Karpas-422 (cell line): Measurements from ENCODE around the gene SYCP2. TPM values are rescaled to one million over a fixed set of nuclear protein-coding genes. Genes with fewer than 3 reads are reported as not detected.

ENCODE experiments used
- DNase-seq: peaks from one replicate; pipeline ENCODE4 v3.0.0-alpha.2; 2015
- H2AFZ ChIP-seq: fragments of 200-600 bp; sonication (generic); 2 replicates; pipeline ENCODE4 v1.6.1; 2014; ENCODE audit warnings: antibody characterized with exemption, low read length, mixed read lengths
- H3K27ac ChIP-seq: fragments of 200-600 bp; sonication (generic); 2 replicates; pipeline ENCODE4 v1.5.1; 2014; ENCODE audit warnings: mild to moderate bottlenecking, low read length, moderate library complexity
- H3K27me3 ChIP-seq: fragments of 200-600 bp; sonication (generic); 2 replicates; pipeline ENCODE4 v1.6.1; 2014; ENCODE audit warnings: low read length, mixed read lengths
- H3K36me3 ChIP-seq: fragments of 200-600 bp; sonication (generic); 2 replicates; pipeline ENCODE4 v1.6.1; 2014; ENCODE audit warnings: low read length, mixed read lengths; ENCODE audit not compliant: insufficient read depth
- H3K4me1 ChIP-seq: fragments of 200-600 bp; sonication (generic); 2 replicates; pipeline ENCODE4 v1.6.1; 2014; ENCODE audit warnings: mild to moderate bottlenecking, low read length, mixed read lengths
- H3K4me2 ChIP-seq: fragments of 200-600 bp; sonication (generic); 2 replicates; pipeline ENCODE4 v1.6.1; 2014; ENCODE audit warnings: low read length, low read depth, mild to moderate bottlenecking; ENCODE audit not compliant: poor library complexity, severe bottlenecking
- H3K4me3 ChIP-seq: fragments of 200-600 bp; sonication (generic); 2 replicates; pipeline ENCODE4 v1.5.1; 2014; ENCODE audit warnings: mild to moderate bottlenecking, antibody characterized with exemption, low read length, mixed read lengths
- H3K79me2 ChIP-seq: fragments of 200-600 bp; sonication (generic); 2 replicates; pipeline ENCODE4 v1.6.1; 2014; ENCODE audit warnings: mild to moderate bottlenecking, low read length, mixed read lengths
- H3K9ac ChIP-seq: fragments of 200-600 bp; sonication (generic); 2 replicates; pipeline ENCODE4 v1.6.0; 2014; ENCODE audit warnings: low read length
- H3K9me2 ChIP-seq: fragments of 200-600 bp; sonication (generic), shearing (Covaris generic); replicated peaks from 2 replicates; pipeline ENCODE4 v1.6.0; 2014; ENCODE audit warnings: mild to moderate bottlenecking, low read length, moderate library complexity; ENCODE audit not compliant: insufficient read depth
- H3K9me3 ChIP-seq: fragments of 300-700, 200-600 bp; sonication (generic); 2 replicates; pipeline ENCODE4 v1.6.1; 2014; ENCODE audit warnings: low read length, mixed read lengths
- H4K20me1 ChIP-seq: fragments of 200-600 bp; sonication (generic); 2 replicates; pipeline ENCODE4 v1.6.1; 2014; ENCODE audit warnings: mild to moderate bottlenecking, antibody characterized with exemption, low read length, low read depth; ENCODE audit not compliant: insufficient read depth
- total RNA-seq: library from RNA; depleted of rRNA; stranded (reverse); fragments of >200 nt; shearing (Covaris generic); gene quantifications from 2 replicates; pipeline ENCODE4 v1.2.3, GENCODE V29; 2014; ENCODE audit warnings: low replicate concordance

Gene SYCP2
- total RNA-seq, 1 experiment from 2014 or later, result 6.6 TPM

DNA sequence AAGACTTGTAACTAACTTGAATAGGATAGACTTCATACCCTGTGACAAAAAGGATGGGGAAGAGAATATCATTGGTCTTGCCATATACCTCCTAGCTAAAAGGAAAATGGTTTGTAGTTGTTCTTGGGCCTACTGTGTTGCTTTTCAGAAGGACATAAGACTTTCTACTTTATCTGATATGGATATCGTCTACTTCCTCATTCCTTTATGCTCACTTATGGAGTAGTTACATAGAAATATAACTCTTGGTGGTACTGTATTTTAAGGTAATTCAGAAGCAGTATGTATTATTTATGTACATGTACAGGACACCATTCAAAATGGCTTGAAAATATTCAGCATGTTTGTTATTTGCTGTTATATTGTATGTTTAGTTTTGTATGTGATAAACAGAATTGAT lies 14.8 kb upstream of the SYCP2 start:
- Histone ChIP-seq H3K27me3 (no peaks in the 10 kb centered on the region), H3K4me3 (no peak overlapping the region), H3K27ac (peak overlapping the region; percentile 35; the same call in 1 of the 2 replicates), H3K36me3 (peaks cover 11% of the 10 kb centered on the region; the same call in 1 of the 2 replicates), H3K4me1 (peaks cover 32% of the 10 kb centered on the region), H3K9me3 (no peaks in the 10 kb centered on the region), H3K79me2 (0 out of 2 replicates have a peak, but pooled peaks cover 5% of the 10 kb centered on the region), H3K4me2 (no peak overlapping the region), H3K9ac (no peak overlapping the region), H2AFZ (no peak overlapping the region), H4K20me1 (no peaks in the 10 kb centered on the region), H3K9me2 (no peaks in the 10 kb centered on the region)
- no peak for DNase-seq

DNA sequence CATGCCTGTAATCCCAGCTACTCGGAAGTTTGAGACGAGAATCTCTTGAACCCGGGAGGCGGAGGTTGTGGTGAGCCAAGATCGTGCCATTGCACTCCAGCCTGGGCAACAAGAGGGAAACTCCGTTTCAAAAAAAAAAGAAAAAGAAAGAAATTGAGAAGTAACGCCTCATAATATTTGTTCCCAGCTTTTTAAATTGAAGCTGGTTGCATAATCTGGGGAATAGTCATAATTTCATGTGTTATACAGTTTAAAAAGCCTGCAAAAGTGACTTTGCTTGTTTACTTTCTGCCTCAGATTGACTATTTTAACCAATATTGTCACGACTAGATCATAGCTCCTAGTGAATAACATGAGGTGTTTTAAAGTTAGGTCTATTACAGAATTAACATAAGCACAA lies 13.9 kb upstream of the SYCP2 start:
- Histone ChIP-seq H2AFZ (no peak overlapping the region), H3K79me2 (peaks cover 6% of the 10 kb centered on the region), H3K27ac (no peak overlapping the region), H4K20me1 (no peaks in the 10 kb centered on the region), H3K9me2 (no peaks in the 10 kb centered on the region), H3K4me3 (no peak overlapping the region), H3K4me2 (no peak overlapping the region), H3K27me3 (no peaks in the 10 kb centered on the region), H3K36me3 (peaks cover 20% of the 10 kb centered on the region; the same call in 1 of the 2 replicates), H3K9me3 (no peaks in the 10 kb centered on the region), H3K9ac (no peak overlapping the region), H3K4me1 (peaks cover 33% of the 10 kb centered on the region)
- DNase-seq, result no peak

DNA sequence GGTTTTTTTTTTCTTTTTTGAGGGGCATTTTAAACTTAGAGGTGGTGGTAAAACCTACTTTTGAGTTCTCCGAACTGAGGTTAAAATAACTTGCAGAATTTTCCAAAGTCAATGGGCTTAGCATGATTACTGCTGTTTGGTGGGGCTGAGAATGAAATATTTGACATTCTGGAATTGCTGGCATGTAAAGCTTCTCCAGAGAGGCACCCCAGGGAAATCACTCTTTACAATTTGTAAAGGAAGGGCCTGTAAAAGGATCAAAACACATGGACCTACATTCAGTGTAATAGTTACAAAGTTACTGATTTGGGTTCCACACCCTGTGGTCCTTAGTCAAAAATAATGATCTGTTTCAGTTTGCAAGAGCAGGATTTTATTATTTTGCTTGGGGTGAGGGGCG lies 12.3 kb upstream of the SYCP2 start:
- Histone ChIP-seq H3K27ac (no peak overlapping the region), H3K9ac (no peak overlapping the region), H3K4me1 (peaks cover 44% of the 10 kb centered on the region), H3K36me3 (peaks cover 24% of the 10 kb centered on the region; the same call in 1 of the 2 replicates), H3K9me3 (no peaks in the 10 kb centered on the region), H3K4me2 (no peak overlapping the region), H2AFZ (no peak overlapping the region), H3K4me3 (no peak overlapping the region), H3K9me2 (no peaks in the 10 kb centered on the region), H3K27me3 (no peaks in the 10 kb centered on the region), H3K79me2 (peaks cover 21% of the 10 kb centered on the region), H4K20me1 (no peaks in the 10 kb centered on the region)
- DNase-seq, result no peak

DNA sequence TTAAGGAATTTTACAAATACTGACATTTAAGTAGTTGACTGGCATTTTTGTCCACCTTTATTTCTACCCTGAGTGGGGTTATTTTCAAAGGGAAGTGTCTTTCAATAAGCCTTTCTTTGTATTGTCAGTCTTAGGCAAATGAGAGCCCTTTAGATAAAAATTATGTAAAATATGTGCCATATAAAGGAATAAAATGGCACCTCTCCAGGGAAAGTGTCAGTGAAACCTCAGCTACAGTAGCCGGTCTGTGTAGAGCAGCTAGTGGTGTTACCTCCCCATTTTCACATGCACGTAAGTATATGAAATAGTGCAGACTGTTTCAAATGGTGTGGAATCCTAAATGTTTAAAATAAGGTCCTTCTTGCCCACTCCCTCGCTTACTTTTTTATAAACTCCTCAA lies 11.7 kb upstream of the SYCP2 start:
- peak overlapping the region; percentile 18 for H3K4me2 ChIP-seq
- no peak overlapping the region for H3K4me3 ChIP-seq
- no peaks in the 10 kb centered on the region for H3K9me3 ChIP-seq
- DNase-seq, result no peak
- no peak overlapping the region for H3K9ac ChIP-seq
- H3K9me2 ChIP-seq, result no peaks in the 10 kb centered on the region
- no peaks in the 10 kb centered on the region for H4K20me1 ChIP-seq
- H3K36me3 ChIP-seq, result peaks cover 24% of the 10 kb centered on the region; the same call in 1 of the 2 replicates
- H3K79me2 ChIP-seq, result peaks cover 21% of the 10 kb centered on the region
- no peaks in the 10 kb centered on the region for H3K27me3 ChIP-seq
- H3K27ac ChIP-seq, result no peak overlapping the region
- peaks cover 44% of the 10 kb centered on the region for H3K4me1 ChIP-seq
- no peak overlapping the region for H2AFZ ChIP-seq

DNA sequence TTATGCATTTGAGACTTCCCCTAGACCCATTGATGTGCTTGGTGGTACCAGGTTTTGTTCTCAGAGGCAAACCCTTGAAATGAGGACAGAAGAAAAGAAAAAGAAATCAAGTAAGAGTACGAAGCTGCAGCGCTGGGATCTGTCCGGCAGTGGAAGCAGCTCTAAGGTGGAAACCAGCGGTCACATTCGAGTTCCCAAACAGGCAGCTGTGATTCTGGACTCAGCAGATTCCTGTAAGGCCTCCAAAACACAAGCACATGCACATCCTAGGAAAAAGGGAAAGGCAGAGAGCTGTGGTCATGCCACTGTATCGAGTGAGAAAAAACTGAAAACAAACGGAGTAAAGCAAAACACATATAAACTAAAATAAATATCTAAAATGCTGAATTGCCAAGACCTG lies 11.3 kb upstream of the SYCP2 start:
- no peaks in the 10 kb centered on the region for H4K20me1 ChIP-seq

DNA sequence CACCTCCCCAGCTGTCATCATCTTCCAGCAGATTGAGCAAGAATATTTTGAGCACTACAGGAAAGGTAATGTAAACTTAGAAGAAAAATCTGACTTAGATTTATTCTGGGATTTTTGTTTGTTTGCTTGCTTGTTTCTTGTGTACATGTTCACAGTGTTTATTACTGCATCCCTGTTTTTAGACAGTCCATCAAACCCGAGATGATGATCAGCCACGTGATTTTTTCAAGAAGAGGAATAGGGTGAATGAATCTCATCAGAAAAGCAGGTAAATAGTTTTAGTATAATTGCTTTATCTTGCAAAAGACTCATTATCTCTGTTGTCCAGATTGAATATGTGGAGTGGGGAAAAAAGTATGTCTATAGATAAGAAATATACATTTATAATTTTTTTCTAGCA lies 8.8 kb upstream of the SYCP2 start:
- Histone ChIP-seq H3K27ac (no peak overlapping the region), H3K4me3 (peak overlapping the region; percentile 71; the same call in 1 of the 2 replicates), H3K27me3 (no peaks in the 10 kb centered on the region), H3K9ac (peak overlapping the region; percentile 80; the same call in 1 of the 2 replicates), H3K9me2 (no peaks in the 10 kb centered on the region), H3K79me2 (peaks cover 40% of the 10 kb centered on the region), H2AFZ (no peak overlapping the region), H4K20me1 (no peaks in the 10 kb centered on the region), H3K4me2 (peak overlapping the region; percentile 68), H3K4me1 (peaks cover 49% of the 10 kb centered on the region), H3K36me3 (peaks cover 24% of the 10 kb centered on the region; the same call in 1 of the 2 replicates), H3K9me3 (no peaks in the 10 kb centered on the region)
- DNase-seq, result no peak

More for the DNA sequence above, 11.3 kb upstream of the SYCP2 start:
- peaks cover 44% of the 10 kb centered on the region for H3K4me1 ChIP-seq
- peaks cover 24% of the 10 kb centered on the region; the same call in 1 of the 2 replicates for H3K36me3 ChIP-seq
- peaks cover 21% of the 10 kb centered on the region for H3K79me2 ChIP-seq
- H3K4me2 ChIP-seq, result peak overlapping the region; percentile 18
- no peak overlapping the region for H3K9ac ChIP-seq
- no peak for DNase-seq
- H3K9me3 ChIP-seq, result no peaks in the 10 kb centered on the region
- no peak overlapping the region for H2AFZ ChIP-seq
- H3K9me2 ChIP-seq, result no peaks in the 10 kb centered on the region
- H3K4me3 ChIP-seq, result no peak overlapping the region
- no peak overlapping the region for H3K27ac ChIP-seq
- no peaks in the 10 kb centered on the region for H3K27me3 ChIP-seq

DNA sequence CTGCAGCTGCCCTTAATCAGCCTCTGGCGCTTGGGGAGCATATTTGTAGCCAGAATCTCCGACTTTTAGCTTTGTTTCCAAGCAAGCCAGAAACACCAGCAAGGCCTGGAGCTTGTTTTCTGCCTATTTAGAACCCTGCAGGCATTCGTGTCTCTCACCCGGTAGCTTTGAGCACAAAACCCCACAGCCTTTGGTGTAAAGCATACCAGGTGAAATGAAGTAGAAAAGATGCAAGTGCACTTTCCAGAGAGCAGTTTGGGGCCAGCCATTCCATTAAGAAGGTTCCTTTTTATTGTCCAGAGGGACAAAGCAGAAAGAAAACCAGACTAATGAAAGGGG lies 7.5 kb upstream of the SYCP2 start:
- Histone ChIP-seq H2AFZ (peak overlapping the region; percentile 73; the same call in 1 of the 2 replicates), H3K9ac (peak overlapping the region; percentile 80), H4K20me1 (no peaks in the 10 kb centered on the region), H3K9me2 (no peaks in the 10 kb centered on the region), H3K4me1 (peaks cover 52% of the 10 kb centered on the region), H3K27me3 (no peaks in the 10 kb centered on the region), H3K4me2 (peak overlapping the region; percentile 68), H3K9me3 (no peaks in the 10 kb centered on the region), H3K36me3 (peaks cover 24% of the 10 kb centered on the region; the same call in 1 of the 2 replicates), H3K79me2 (peaks cover 43% of the 10 kb centered on the region), H3K4me3 (peak overlapping the region; percentile 71), H3K27ac (peak overlapping the region; percentile 80)
- DNase-seq, result no peak

DNA sequence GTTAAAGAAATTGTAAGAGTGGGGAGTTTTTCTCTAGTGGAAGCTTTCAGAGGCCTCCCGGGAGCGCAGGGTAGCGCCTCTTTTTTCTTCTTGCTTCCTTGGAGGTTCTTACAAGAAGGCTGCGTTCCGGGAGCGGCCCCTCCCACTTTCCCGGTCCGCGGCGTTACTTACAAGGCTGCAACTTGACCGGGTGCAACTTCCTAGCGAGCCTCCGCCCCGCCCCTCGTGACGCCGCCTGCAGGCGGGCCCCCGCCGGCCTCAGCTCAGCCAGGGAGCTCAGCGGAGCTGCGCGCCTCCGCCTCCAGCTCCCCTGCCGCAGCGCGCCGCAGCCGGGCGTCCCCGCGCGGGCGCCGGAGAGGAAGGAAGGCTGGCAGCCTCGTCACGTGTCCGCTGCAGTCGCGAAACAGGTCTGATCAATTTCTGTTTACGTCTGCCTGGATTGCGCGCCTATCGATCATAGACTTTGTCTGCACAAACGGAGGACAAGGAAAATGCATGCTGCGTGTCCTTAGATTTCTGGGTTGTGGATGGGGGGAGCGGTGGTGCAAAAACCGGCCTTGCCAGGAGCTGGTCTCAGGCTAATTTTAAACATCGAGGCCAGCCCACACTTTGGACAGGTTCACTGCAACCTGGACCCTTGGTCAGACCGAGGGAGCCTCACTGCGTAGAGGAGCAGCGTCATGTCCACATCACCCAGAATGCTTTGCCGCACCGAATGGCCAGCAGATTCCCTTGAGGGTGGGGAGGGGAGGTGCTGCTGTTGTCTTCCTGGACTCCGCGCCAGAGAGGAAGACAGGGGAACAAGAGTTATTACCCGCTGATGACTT lies 6.9 kb upstream of the SYCP2 start, which contains the start of the genes FAM217B and PPP1R3D:
TSS of gene FAM217B (plus strand) at position 261 of the 827 bp plus-strand sequence. CDS start 3,555 bp downstream, outside the sequence.
TSS of gene PPP1R3D (minus strand) at position 177 of the 827 bp plus-strand sequence. CDS start 374 bp downstream, outside the sequence.
- DNase-seq, result peak; percentile 97
- H3K36me3 ChIP-seq, result peaks cover 24% of the 10 kb centered on the region; the same call in 1 of the 2 replicates
- H4K20me1 ChIP-seq, result no peaks in the 10 kb centered on the region
- H3K9me2 ChIP-seq, result no peaks in the 10 kb centered on the region
- no peaks in the 10 kb centered on the region for H3K27me3 ChIP-seq
- H3K79me2 ChIP-seq, result peaks cover 43% of the 10 kb centered on the region
- peak within 1 kb of the TSS; percentile 80 for H3K27ac ChIP-seq
- peak within 1 kb of the TSS; percentile 80 for H3K9ac ChIP-seq
- H3K9me3 ChIP-seq, result no peaks in the 10 kb centered on the region
- H3K4me2 ChIP-seq, result peak within 1 kb of the TSS; percentile 68
- H3K4me3 ChIP-seq, result peak within 1 kb of the TSS; percentile 71
- H2AFZ ChIP-seq, result peak within 1 kb of the TSS; percentile 98
- peaks cover 48% of the 10 kb centered on the region for H3K4me1 ChIP-seq
